ENCODE measurements around the gene TBC1D30. TPM values are rescaled to one million over a fixed set of nuclear protein-coding genes. Genes with fewer than 3 reads are reported as not detected.

Gene TBC1D30
- total RNA-seq, 4 donors from 2014 or later, result 0.49 to 3.9 (median 3.1) TPM

DNA sequence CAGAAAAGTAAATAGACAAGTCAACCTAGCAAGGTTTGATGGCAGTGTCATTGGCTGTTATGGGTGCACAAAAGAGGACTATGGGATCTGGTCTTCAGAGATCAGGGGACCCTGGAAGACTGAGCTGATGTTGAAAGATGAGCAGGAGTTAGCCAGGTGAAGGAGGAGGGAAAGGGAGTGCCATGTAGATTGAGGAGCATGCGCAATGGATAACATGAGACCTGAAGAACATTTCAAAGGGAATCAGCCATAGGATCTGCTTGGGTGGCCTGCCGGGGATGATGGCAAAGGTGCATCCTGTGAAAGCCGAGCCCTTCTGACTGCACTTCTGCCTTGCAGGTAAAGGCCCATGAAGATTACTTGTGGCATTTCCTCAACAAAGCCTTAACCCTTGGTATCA, 90.8 kb downstream of the TBC1D30 start:
- 86% methylated on average over 3 of the region's 3 CpGs for WGBS
- DNase-seq (ENCODE audit: low spot score in 2 of 2), result no peak
- Histone ChIP-seq H3K36me3 (no peaks in the 10 kb centered on the region), H3K4me1 (no peaks in the 10 kb centered on the region), H3K27ac (no peak overlapping the region), H3K27me3 (no peaks in the 10 kb centered on the region), H3K9me3 (no peaks in the 10 kb centered on the region), H3K4me3 (no peak overlapping the region)
- TF ChIP-seq, protein P1, sequence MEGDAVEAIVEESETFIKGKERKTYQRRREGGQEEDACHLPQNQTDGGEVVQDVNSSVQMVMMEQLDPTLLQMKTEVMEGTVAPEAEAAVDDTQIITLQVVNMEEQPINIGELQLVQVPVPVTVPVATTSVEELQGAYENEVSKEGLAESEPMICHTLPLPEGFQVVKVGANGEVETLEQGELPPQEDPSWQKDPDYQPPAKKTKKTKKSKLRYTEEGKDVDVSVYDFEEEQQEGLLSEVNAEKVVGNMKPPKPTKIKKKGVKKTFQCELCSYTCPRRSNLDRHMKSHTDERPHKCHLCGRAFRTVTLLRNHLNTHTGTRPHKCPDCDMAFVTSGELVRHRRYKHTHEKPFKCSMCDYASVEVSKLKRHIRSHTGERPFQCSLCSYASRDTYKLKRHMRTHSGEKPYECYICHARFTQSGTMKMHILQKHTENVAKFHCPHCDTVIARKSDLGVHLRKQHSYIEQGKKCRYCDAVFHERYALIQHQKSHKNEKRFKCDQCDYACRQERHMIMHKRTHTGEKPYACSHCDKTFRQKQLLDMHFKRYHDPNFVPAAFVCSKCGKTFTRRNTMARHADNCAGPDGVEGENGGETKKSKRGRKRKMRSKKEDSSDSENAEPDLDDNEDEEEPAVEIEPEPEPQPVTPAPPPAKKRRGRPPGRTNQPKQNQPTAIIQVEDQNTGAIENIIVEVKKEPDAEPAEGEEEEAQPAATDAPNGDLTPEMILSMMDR (IDR thresholded peaks at IDR 0.05), result no peak
- TF ChIP-seq EP300 (IDR thresholded peaks at IDR 0.05), result no peak
- no peak for TF ChIP-seq POLR2A (IDR thresholded peaks at IDR 0.05)
- no peak for TF ChIP-seq POLR2AphosphoS5 (IDR thresholded peaks at IDR 0.05)

- WGBS, result 49% methylated on average over 1 of the region's 1 CpG
- DNase-seq (ENCODE audit: low spot score in 2 of 2), result no peak
- Histone ChIP-seq H3K4me1 (no peaks in the 10 kb centered on the region), H3K36me3 (no peaks in the 10 kb centered on the region), H3K27ac (no peak overlapping the region), H3K4me3 (no peak overlapping the region), H3K27me3 (no peaks in the 10 kb centered on the region), H3K9me3 (no peaks in the 10 kb centered on the region)
- TF ChIP-seq POLR2AphosphoS5 (IDR thresholded peaks at IDR 0.05), result no peak
- TF ChIP-seq, protein P1 (IDR thresholded peaks at IDR 0.05), result no peak
These were observed 92.2 kb downstream of the TBC1D30 start for GRCh38 chr12:64916411-64917261.

DNA sequence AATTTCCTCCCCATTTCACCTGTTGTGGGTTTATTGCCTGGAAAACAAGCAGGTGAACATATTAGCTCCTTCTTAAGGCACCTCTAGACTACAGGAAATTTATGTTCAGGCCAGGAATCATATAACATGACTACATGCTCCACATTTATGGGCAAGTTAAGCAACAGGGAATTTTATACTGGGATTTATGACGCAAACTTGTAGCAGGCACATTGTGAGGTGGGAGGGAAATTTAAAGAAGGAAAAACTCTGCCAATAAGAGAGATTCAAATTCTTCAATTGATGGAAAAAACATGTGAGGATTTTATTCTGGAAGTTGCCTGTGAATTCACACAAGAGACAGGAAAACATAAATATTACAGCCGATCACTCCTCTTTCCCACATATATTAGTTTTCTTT, 93.9 kb downstream of the TBC1D30 start:
- DNase-seq (ENCODE audit: low spot score in 2 of 2), result no peak
- H3K9me3 ChIP-seq, result no peaks in the 10 kb centered on the region
- no peaks in the 10 kb centered on the region for H3K36me3 ChIP-seq
- no peaks in the 10 kb centered on the region for H3K27me3 ChIP-seq
- TF ChIP-seq POLR2AphosphoS5 (IDR thresholded peaks at IDR 0.05) (no peak), POLR2A (IDR thresholded peaks at IDR 0.05) (no peak), EP300 (IDR thresholded peaks at IDR 0.05) (no peak)
- TF ChIP-seq, protein P1 (IDR thresholded peaks at IDR 0.05), result no peak
- WGBS, result 85% methylated on average over 2 of the region's 2 CpGs
- H3K4me1 ChIP-seq, result no peaks in the 10 kb centered on the region
- H3K4me3 ChIP-seq, result no peak overlapping the region
- no peak overlapping the region for H3K27ac ChIP-seq

- H3K36me3 ChIP-seq, result no peaks in the 10 kb centered on the region
- H3K27me3 ChIP-seq, result no peaks in the 10 kb centered on the region
- H3K4me1 ChIP-seq, result no peaks in the 10 kb centered on the region
- H3K27ac ChIP-seq, result no peak overlapping the region
- DNase-seq (ENCODE audit: low spot score in 2 of 2), result no peak
- H3K4me3 ChIP-seq, result no peak overlapping the region
- no peaks in the 10 kb centered on the region for H3K9me3 ChIP-seq
- WGBS, result 90% methylated on average over 2 of the region's 2 CpGs
- TF ChIP-seq, protein P1 (IDR thresholded peaks at IDR 0.05), result no peak
- TF ChIP-seq POLR2AphosphoS5 (IDR thresholded peaks at IDR 0.05) (no peak), EP300 (IDR thresholded peaks at IDR 0.05) (no peak)
These were observed 94.4 kb downstream of the TBC1D30 start for GRCh38 chr12:64918801-64919200.

GRCh38 chr12:64922853-64923252, 98.4 kb downstream of the TBC1D30 start:
- Histone ChIP-seq H3K9me3 (no peaks in the 10 kb centered on the region), H3K4me3 (no peak overlapping the region), H3K36me3 (no peaks in the 10 kb centered on the region), H3K4me1 (no peaks in the 10 kb centered on the region), H3K27me3 (no peaks in the 10 kb centered on the region), H3K27ac (no peak overlapping the region)
- TF ChIP-seq, protein P1 (IDR thresholded peaks at IDR 0.05), result no peak
- TF ChIP-seq EP300 (IDR thresholded peaks at IDR 0.05) (no peak), POLR2A (IDR thresholded peaks at IDR 0.05) (no peak), POLR2AphosphoS5 (IDR thresholded peaks at IDR 0.05) (no peak)
- DNase-seq (ENCODE audit: low spot score in 2 of 2), result no peak

All from suprapubic skin (tissue), 4 donors.